Skin of body (tissue), 2 donors: ENCODE results near the gene EPHB2. TPM values are rescaled to one million over a fixed set of nuclear protein-coding genes. Genes with fewer than 3 reads are reported as not detected.
"Not testable (repeated sequence)": the region's sequence is repeated elsewhere in the genome, so short reads cannot be mapped to it uniquely, and the experiment has no call there.

Source experiments
- DNase-seq: peaks from one replicate; lab custom pipeline; 2025; lab: John Stamatoyannopoulos, UW
- total RNA-seq: library from RNA; depleted of rRNA; stranded (reverse); fragments of >200 nt; gene quantifications from one replicate; pipeline ENCODE4 v1.2.3, GENCODE V29; 2014

Gene EPHB2
- total RNA-seq, 1 donor from 2014 or later = 13.6 TPM

- DNase-seq = no peak
Measured at GRCh38 chr1:22936681-22937080, 226.0 kb downstream of the EPHB2 start.

- no peak for DNase-seq
Measured at GRCh38 chr1:22941257-22941656, 230.6 kb downstream of the EPHB2 start.

GRCh38 chr1:22944346-22945055 is 233.9 kb downstream of the EPHB2 start:
- no peak for DNase-seq

GRCh38 chr1:22945171-22945570 is 234.5 kb downstream of the EPHB2 start:
- DNase-seq = not testable (repeated sequence)

GRCh38 chr1:22949822-22950331 is 239.2 kb downstream of the EPHB2 start:
- DNase-seq = no peak

GRCh38 chr1:22951796-22952195 is 241.2 kb downstream of the EPHB2 start:
- no peak for DNase-seq

GRCh38 chr1:22952694-22953056 is 242.0 kb downstream of the EPHB2 start:
- DNase-seq = no peak

- DNase-seq = no peak
Measured at GRCh38 chr1:22953057-22953739, 242.6 kb downstream of the EPHB2 start.

- DNase-seq = no peak
Measured at GRCh38 chr1:22953740-22954141, 243.1 kb downstream of the EPHB2 start.

- no peak for DNase-seq
Measured at GRCh38 chr1:22955146-22955545, 244.5 kb downstream of the EPHB2 start.

GRCh38 chr1:22957066-22957465 is 246.4 kb downstream of the EPHB2 start:
- DNase-seq = no peak

- DNase-seq = no peak
Measured at GRCh38 chr1:22958556-22958955, 247.9 kb downstream of the EPHB2 start.

- DNase-seq = no peak
Measured at GRCh38 chr1:22959545-22960360, 249.1 kb downstream of the EPHB2 start.

GRCh38 chr1:22962558-22962957 is 251.9 kb downstream of the EPHB2 start:
- DNase-seq = no peak

GRCh38 chr1:22963044-22963677 is 252.5 kb downstream of the EPHB2 start:
- no peak for DNase-seq

GRCh38 chr1:22966309-22966708 is 255.7 kb downstream of the EPHB2 start:
- DNase-seq = no peak

GRCh38 chr1:22967833-22968232 is 257.2 kb downstream of the EPHB2 start:
- DNase-seq = no peak

- DNase-seq = peak; percentile 86
Measured at GRCh38 chr1:22969304-22969709, 258.7 kb downstream of the EPHB2 start.

- no peak for DNase-seq
Measured at GRCh38 chr1:22970096-22970495, 259.5 kb downstream of the EPHB2 start.
